ENCODE results near the gene ZFC3H1. TPM values are rescaled to one million over a fixed set of nuclear protein-coding genes. Genes with fewer than 3 reads are reported as not detected.
A peak's percentile ranks its signal among the peaks of the same experiment; 100 is the strongest.

The ZFC3H1 gene
- total RNA-seq, 1 experiment from 2014 or later: 24.4 TPM

DNA sequence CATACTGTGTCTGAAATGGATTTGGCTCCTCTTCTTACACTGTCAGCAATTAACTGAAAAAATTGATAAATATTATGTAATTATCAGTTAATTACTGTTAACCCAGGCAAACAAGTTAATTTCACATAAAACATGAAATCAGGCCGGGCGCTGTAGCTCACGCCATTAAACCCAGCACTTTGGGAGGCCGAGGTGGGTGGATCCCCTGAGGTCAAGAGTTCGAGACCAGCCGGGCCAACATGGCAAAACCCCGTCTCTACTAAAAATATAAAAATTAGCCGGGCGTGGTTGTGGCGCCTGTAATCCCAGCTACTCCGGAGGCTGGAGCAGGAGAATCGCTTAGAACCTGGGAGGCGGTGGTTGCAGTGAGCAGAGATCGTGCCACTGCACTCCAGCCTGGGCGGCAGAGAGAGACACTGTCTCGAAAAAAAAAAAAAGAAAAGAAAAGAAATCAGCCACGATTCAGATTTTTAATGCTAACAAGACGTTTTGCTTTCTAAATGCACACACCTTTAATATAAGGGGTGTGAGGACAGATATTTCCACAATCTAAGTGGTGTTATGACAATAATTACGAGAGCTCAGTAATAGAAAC is 21.8 kb upstream of the ZFC3H1 start:
- Histone ChIP-seq H3K14ac (ENCODE audit: insufficient read depth, low read length) (no peak overlapping the region), H3T11ph (ENCODE audit: low read length) (no peak overlapping the region), H3K27ac (ENCODE audit: insufficient read length, low read depth, low read length) (no peak overlapping the region), H3K56ac (ENCODE audit: insufficient read length, low read depth, low read length) (no peak overlapping the region), H2BK120ac (ENCODE audit: low read depth, low read length, poor library complexity, severe bottlenecking) (no peak overlapping the region), H3K18ac (ENCODE audit: insufficient read length, low read depth, low read length) (no peak overlapping the region), H3K79me2 (ENCODE audit: insufficient read depth, low read length) (no peaks in the 10 kb centered on the region), H3K4me1 (ENCODE audit: insufficient read depth, low read length) (no peaks in the 10 kb centered on the region), H2BK15ac (ENCODE audit: low read depth, low read length) (no peak overlapping the region), H2BK12ac (ENCODE audit: insufficient read length, low read depth, low read length) (no peak overlapping the region), H3K23me2 (ENCODE audit: insufficient read length, low read depth, low read length, poor library complexity, severe bottlenecking) (no peaks in the 10 kb centered on the region), H3K4ac (ENCODE audit: low read depth, low read length) (no peak overlapping the region), H2AFZ (ENCODE audit: low read length) (no peak overlapping the region), H3K79me1 (ENCODE audit: insufficient read depth, low read depth, low read length, poor library complexity, severe bottlenecking) (no peaks in the 10 kb centered on the region), H4K8ac (replicated peaks; ENCODE audit: insufficient read length, low read depth, low read length) (no peak overlapping the region), H3K23ac (ENCODE audit: insufficient read length, low read depth, low read length) (no peak overlapping the region), H3K9me3 (ENCODE audit: control insufficient read depth, low read depth, low read length) (no peaks in the 10 kb centered on the region), H2AK5ac (ENCODE audit: insufficient read length, low read length) (no peak overlapping the region), H3K9ac (ENCODE audit: extremely low read depth, insufficient read length, low read length) (peak overlapping the region; percentile 51), H2BK5ac (ENCODE audit: insufficient read length, low read length) (no peak overlapping the region), H4K20me1 (ENCODE audit: control insufficient read depth, insufficient read depth, insufficient read length) (no peaks in the 10 kb centered on the region), H2BK20ac (ENCODE audit: low read depth, low read length, poor library complexity, severe bottlenecking) (no peak overlapping the region), H4K91ac (ENCODE audit: insufficient read length, low read depth, low read length) (no peak overlapping the region), H3K4me2 (ENCODE audit: insufficient read depth, insufficient read length, low read length) (peak overlapping the region; percentile 67), H4K5ac (ENCODE audit: insufficient read length, low read depth, low read length) (no peak overlapping the region), H3K27me3 (ENCODE audit: insufficient read depth, low read length) (no peaks in the 10 kb centered on the region)
- no peak for DNase-seq
- peak overlapping the region; percentile 88 to 96 for H3K4me3 Mint-ChIP-seq
- no peaks in the 10 kb centered on the region for H3K36me3 Mint-ChIP-seq (ENCODE audit: insufficient read depth in 1 of 3, low read depth in 3 of 3)
- H3K27ac Mint-ChIP-seq: peak overlapping the region in 1 of 3 experiments; percentile 82; a peak in 4 of 7 replicates
- H3K9me3 Mint-ChIP-seq: no peaks in the 10 kb centered on the region
- WGBS (ENCODE audit: extremely low coverage, insufficient read length, low lambda C conversion rate): no CpG with 5 or more reads among the region's 19 CpGs
- H3K27me3 Mint-ChIP-seq (ENCODE audit: low read depth): no peaks in the 10 kb centered on the region
- H3K4me1 Mint-ChIP-seq: peaks cover 6 to 9% of the 10 kb centered on the region in 2 experiments
- no peak for TF ChIP-seq CTCF (conservative IDR thresholded peaks at IDR 0.05)
